AG04450 (cell line): ENCODE data around the gene PDXP. TPM values are rescaled to one million over a fixed set of nuclear protein-coding genes. Genes with fewer than 3 reads are reported as not detected.
A peak's percentile ranks its signal among the peaks of the same experiment; 100 is the strongest.
"Not testable (repeated sequence)": the region's sequence is repeated elsewhere in the genome, so short reads cannot be mapped to it uniquely, and the experiment has no call there.

Source experiments
- CTCF ChIA-PET: fragments of 300-600, 350-600 bp; formaldehyde crosslinking; extraction: SDS; loops from one replicate; lab custom pipeline; 2022; ENCODE audit warnings: antibody characterized with exemption, inconsistent platforms; lab: Charles Lee
- POLR2A ChIA-PET: fragments of 350-600 bp; formaldehyde crosslinking; extraction: SDS; loops from one replicate; lab custom pipeline; 2021; ENCODE audit warnings: antibody characterized with exemption, inconsistent platforms; lab: Yijun Ruan, JAX
- DNase-seq: peaks from one replicate; pipeline ENCODE4 v3.0.0-alpha.2; 2011; ENCODE audit warnings: low read depth, low spot score
- H3K27ac ChIP-seq: one replicate; pipeline ENCODE4 v1.5.1; 2012; ENCODE audit warnings: low read depth, low read length, control low read depth
- H3K27me3 ChIP-seq: one replicate; pipeline ENCODE4 v1.6.0; 2012; ENCODE audit warnings: low read length; ENCODE audit not compliant: control insufficient read depth, insufficient read depth
- H3K4me3 ChIP-seq: 2 replicates; pipeline ENCODE4 v1.5.1; 2011; ENCODE audit warnings: mild to moderate bottlenecking, low read depth, low read length, control low read depth
- H3K9me3 ChIP-seq: 2 replicates; pipeline ENCODE4 v1.5.1; 2012; ENCODE audit warnings: low read length; ENCODE audit not compliant: control insufficient read depth, insufficient read depth
- CTCF ChIP-seq: IDR thresholded peaks from 2 replicates; pipeline ENCODE4 v1.5.1; 2011; ENCODE audit warnings: low read depth, low read length, control low read depth, inconsistent platforms
- polyA minus RNA-seq: library from RNA; depleted of rRNA, polyadenylated mRNA; stranded (reverse); fragments of >200 nt; gene quantifications from 2 replicates; pipeline ENCODE4 v1.2.3, GENCODE V29; 2011; rRNA and poly(A)+ RNA removed
- polyA plus RNA-seq: library from polyadenylated mRNA; depleted of rRNA; stranded (reverse); fragments of >200 nt; gene quantifications from 2 replicates; pipeline ENCODE4 v1.2.3, GENCODE V29; 2011; rRNA removed

Gene PDXP, protein sequence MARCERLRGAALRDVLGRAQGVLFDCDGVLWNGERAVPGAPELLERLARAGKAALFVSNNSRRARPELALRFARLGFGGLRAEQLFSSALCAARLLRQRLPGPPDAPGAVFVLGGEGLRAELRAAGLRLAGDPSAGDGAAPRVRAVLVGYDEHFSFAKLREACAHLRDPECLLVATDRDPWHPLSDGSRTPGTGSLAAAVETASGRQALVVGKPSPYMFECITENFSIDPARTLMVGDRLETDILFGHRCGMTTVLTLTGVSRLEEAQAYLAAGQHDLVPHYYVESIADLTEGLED
- polyA plus RNA-seq (11.7 and 17.7 TPM in 2 replicates), polyA minus RNA-seq (6.3 and 9.7 TPM in 2 replicates)

GRCh38 chr22:37658133-37659065 is at the start of gene PDXP:
TSS of gene PDXP (plus strand) at chr22:37658723. CDS start at chr22:37658783, 60 bp downstream.
- CTCF ChIA-PET, result interaction anchor here (0.9 to 3.4 kb wide), 6 partner anchors 13 to 96 kb away, joined by 3 to 54 read pairs (median 5); no protein-coding TSS in a partner anchor
- no peak for TF ChIP-seq CTCF
- H3K4me3 ChIP-seq, result peak within 1 kb of the TSS; percentile 78
- H3K27ac ChIP-seq, result peak within 1 kb of the TSS; percentile 85
- POLR2A ChIA-PET, result interaction anchor here (0.8 to 3.9 kb wide), 15 partner anchors 9 to 112 kb away, joined by 3 to 46 read pairs (median 5); partner anchors contain the start of genes GGA1, LGALS1 and NOL12
- H3K27me3 ChIP-seq, result no peaks in the 10 kb centered on the region
- H3K9me3 ChIP-seq, result no peaks in the 10 kb centered on the region
- peak; percentile 100 for DNase-seq

DNA sequence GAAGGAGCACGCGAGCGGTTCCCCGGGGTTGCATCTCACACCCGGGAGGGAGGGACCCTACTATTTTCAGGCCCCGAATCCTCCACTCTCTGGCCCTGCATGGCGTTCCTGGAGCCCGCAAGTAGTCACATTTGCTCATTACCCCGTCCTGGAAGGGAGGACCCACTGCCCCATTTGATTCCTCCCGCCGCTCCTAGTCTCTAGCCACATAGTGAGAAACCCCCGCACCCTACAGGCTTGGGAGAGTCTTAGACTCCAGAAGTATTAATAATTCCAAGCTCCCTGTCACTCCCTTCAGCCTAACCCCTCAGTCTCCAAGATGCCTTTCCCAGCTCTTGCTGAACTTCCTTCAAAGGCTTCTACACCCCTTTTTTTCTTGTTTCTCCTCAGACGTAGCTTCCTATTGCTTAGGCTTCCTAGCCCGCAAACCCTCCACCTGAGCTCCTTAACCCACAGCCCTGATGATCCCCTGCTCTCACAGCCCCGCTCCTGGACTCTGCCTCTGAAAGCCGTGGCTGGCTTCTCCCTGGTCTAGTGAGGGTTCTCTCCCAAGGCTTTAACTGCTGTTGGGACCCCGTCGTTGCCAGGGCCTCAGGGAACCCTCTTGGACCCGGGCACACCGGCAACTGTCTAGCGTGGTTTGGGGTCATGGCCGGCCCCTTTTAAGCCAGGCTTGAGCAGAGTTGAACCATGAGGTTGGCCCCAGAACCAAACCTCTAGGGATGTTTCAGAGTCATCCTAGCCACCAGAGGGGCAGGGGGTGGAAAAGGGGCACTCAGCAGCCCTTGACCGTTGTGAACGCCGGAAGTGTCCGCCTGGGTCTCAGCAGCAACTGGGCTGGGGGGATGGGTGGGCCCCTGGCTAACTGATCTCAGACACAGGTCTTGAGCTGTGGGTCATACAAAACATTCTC is 49.0 kb upstream of the PDXP start:
- ChIA-PET CTCF (interaction anchor here (0.9 to 3.5 kb wide), 6 partner anchors 8 to 65 kb away, joined by 3 to 60 read pairs (median 12); no protein-coding TSS in a partner anchor), POLR2A (interaction anchor here (0.6 to 2.7 kb wide), 9 partner anchors 15 to 140 kb away, joined by 3 to 15 read pairs (median 4); partner anchors contain the start of gene LGALS1)
- no peak for DNase-seq
- Histone ChIP-seq H3K27me3 (peaks cover 7% of the 10 kb centered on the region), H3K27ac (peak overlapping the region; percentile 70), H3K4me3 (peak overlapping the region; percentile 82), H3K9me3 (no peaks in the 10 kb centered on the region)
- TF ChIP-seq CTCF, result no peak

DNA sequence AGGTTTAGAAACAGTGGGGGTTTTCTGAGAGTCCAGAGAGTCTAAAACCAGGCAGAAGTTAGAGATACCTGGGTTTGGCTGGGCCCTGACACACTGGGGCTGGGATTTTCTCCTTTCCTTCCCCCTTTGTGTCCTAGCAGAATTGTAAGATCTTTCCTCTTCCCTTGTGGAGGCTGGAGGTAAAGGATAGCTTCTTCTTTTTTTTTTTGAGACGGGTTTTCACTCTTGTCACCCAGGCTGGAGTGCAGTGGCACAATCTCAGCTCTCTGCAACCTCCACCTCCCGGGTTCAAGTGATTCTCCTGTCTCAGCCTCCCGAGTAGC is 48.4 kb upstream of the PDXP start:
- H3K4me3 ChIP-seq, result peak overlapping the region; percentile 82
- not testable (repeated sequence) for H3K27me3 ChIP-seq, H3K9me3 ChIP-seq, DNase-seq, H3K27ac ChIP-seq
- CTCF ChIA-PET, result interaction anchor here (1.0 kb wide), 1 partner anchor 33 kb away, joined by 3 read pairs; no protein-coding TSS in a partner anchor
- POLR2A ChIA-PET, result interaction anchor here (0.6 to 2.7 kb wide), 5 partner anchors 9 to 98 kb away, joined by 3 to 15 read pairs (median 3); partner anchors contain the start of gene LGALS1

DNA sequence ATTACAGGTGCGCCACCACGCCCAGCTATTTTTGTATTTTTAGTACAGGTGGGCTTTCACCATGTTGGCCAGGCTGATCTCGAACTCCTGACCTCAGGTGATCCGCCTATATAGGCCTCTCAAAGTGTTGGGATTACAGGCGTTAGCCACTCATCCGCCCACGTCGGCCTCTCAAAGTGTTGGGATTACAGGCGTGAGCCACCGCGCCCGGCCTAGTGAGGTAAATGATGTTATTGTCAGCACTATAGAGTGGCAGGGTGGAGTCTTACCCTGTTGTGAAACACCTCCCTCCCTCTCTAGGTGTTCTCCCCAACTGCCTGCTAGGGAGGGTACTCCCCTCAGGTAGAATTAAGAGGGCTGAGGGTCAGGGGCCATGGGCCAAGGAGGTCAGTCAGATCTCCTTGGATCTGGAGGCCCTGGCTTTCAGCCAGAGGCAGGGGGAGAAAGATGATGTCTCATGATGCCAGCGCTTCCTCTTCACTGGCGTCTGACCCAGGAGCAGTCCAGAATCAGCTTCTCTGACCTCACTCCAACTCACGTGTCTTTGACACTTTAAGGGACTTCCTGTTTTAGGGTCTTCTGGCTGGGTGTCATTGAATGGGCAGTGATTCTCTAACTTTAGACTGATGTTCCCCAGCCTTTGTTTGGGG is 47.9 kb upstream of the PDXP start:
- no peak overlapping the region for H3K27ac ChIP-seq
- H3K9me3 ChIP-seq, result no peaks in the 10 kb centered on the region
- ChIA-PET POLR2A (interaction anchor here (0.6 to 2.7 kb wide), 3 partner anchors 8 to 65 kb away, joined by 3 to 15 read pairs (median 3); partner anchors contain the start of gene LGALS1), CTCF (interaction anchor here (1.0 kb wide), 1 partner anchor 32 kb away, joined by 3 read pairs; no protein-coding TSS in a partner anchor)
- no peaks in the 10 kb centered on the region for H3K27me3 ChIP-seq
- H3K4me3 ChIP-seq, result no peak overlapping the region
- DNase-seq, result no peak
- no peak for TF ChIP-seq CTCF
